ENCODE results near the gene CYP4V2.

- no peak for TF ChIP-seq TAF1 (IDR thresholded peaks at IDR 0.05; ENCODE audit: borderline replicate concordance, low read depth, low read length)
- no peak for TF ChIP-seq POLR2A (IDR thresholded peaks at IDR 0.05; ENCODE audit: low read depth, low read length)
- no peak for TF ChIP-seq POLR2AphosphoS5 (IDR thresholded peaks at IDR 0.05; ENCODE audit: low read depth, low read length)
Measured at GRCh38 chr4:186169945-186170802, 21.2 kb upstream of the CYP4V2 start.
